KMS-11 (cell line): ENCODE results near the gene DUSP11.

ENCODE experiments used
- H2AFZ ChIP-seq: fragments of 200-600 bp; sonication (generic); 2 replicates; pipeline ENCODE4 v1.6.1; 2016; ENCODE audit warnings: antibody characterized with exemption, mixed run types, low read depth
- H3K27ac ChIP-seq: fragments of 200-600 bp; sonication (generic); 2 replicates; pipeline ENCODE4 v1.6.1; 2016; ENCODE audit warnings: mild to moderate bottlenecking, mixed run types
- H3K27me3 ChIP-seq: fragments of 200-600 bp; sonication (generic); 2 replicates; pipeline ENCODE4 v1.6.1; 2017; ENCODE audit warnings: mild to moderate bottlenecking, low read depth, mixed run types, moderate library complexity; ENCODE audit not compliant: insufficient read depth
- H3K36me3 ChIP-seq: fragments of 200-600 bp; sonication (generic); 2 replicates; pipeline ENCODE4 v1.6.1; 2017; ENCODE audit warnings: mild to moderate bottlenecking, mixed run types; ENCODE audit not compliant: insufficient read depth
- H3K4me1 ChIP-seq: fragments of 200-600 bp; sonication (generic); 2 replicates; pipeline ENCODE4 v1.6.1; 2016; ENCODE audit warnings: mild to moderate bottlenecking, low read depth, mixed run types; ENCODE audit not compliant: poor library complexity, severe bottlenecking
- H3K4me2 ChIP-seq: fragments of 200-600 bp; sonication (generic); 2 replicates; pipeline ENCODE4 v1.7.0; 2016; ENCODE audit warnings: mild to moderate bottlenecking, mixed run types
- H3K4me3 ChIP-seq: fragments of 200-600 bp; sonication (generic); IDR thresholded peaks from 2 replicates; pipeline ENCODE4 v1.6.1; 2017; ENCODE audit warnings: low read depth, low read length, mixed read lengths; ENCODE audit not compliant: insufficient read depth
- H3K79me2 ChIP-seq: fragments of 200-600 bp; sonication (generic); 2 replicates; pipeline ENCODE4 v1.6.1; 2016; ENCODE audit warnings: low read depth, mixed run types; ENCODE audit not compliant: insufficient read depth
- H3K9ac ChIP-seq: fragments of 200-600 bp; sonication (generic); 2 replicates; pipeline ENCODE4 v1.6.1; 2016; ENCODE audit warnings: mild to moderate bottlenecking, mixed run types
- H4K20me1 ChIP-seq: fragments of 200-600 bp; sonication (generic); 2 replicates; pipeline ENCODE4 v1.6.1; 2016; ENCODE audit warnings: mild to moderate bottlenecking, mixed run types; ENCODE audit not compliant: insufficient read depth
- CTCF ChIP-seq: fragments of 200-600 bp; sonication (generic); conservative IDR thresholded peaks from 2 replicates; pipeline ENCODE4 v1.6.1; 2017; ENCODE audit warnings: low read depth, mild to moderate bottlenecking, antibody characterized with exemption, low read length, moderate library complexity, mixed read lengths

The DUSP11 gene

GRCh38 chr2:73746015-73746876 lies 33.7 kb downstream of the DUSP11 start:
- H3K79me2 ChIP-seq = no peaks in the 10 kb centered on the region
- no peak overlapping the region for H3K4me2 ChIP-seq
- no peak for TF ChIP-seq CTCF
- no peak overlapping the region for H3K4me3 ChIP-seq
- no peak overlapping the region for H3K27ac ChIP-seq
- H3K27me3 ChIP-seq = no peaks in the 10 kb centered on the region
- H3K9ac ChIP-seq = no peak overlapping the region
- no peak overlapping the region for H2AFZ ChIP-seq
- no peaks in the 10 kb centered on the region for H4K20me1 ChIP-seq
- H3K4me1 ChIP-seq = no peaks in the 10 kb centered on the region
- H3K36me3 ChIP-seq = no peaks in the 10 kb centered on the region

GRCh38 chr2:73740767-73741166 lies 39.1 kb downstream of the DUSP11 start:
- Histone ChIP-seq H3K27me3 (no peaks in the 10 kb centered on the region), H3K9ac (no peak overlapping the region), H3K36me3 (no peaks in the 10 kb centered on the region), H2AFZ (no peak overlapping the region), H3K79me2 (peaks cover 10% of the 10 kb centered on the region; the same call in 1 of the 2 replicates), H4K20me1 (no peaks in the 10 kb centered on the region), H3K4me2 (no peak overlapping the region), H3K4me1 (peaks cover 5% of the 10 kb centered on the region), H3K4me3 (no peak overlapping the region), H3K27ac (no peak overlapping the region)
- TF ChIP-seq CTCF = no peak

GRCh38 chr2:73739101-73739500 lies 40.8 kb downstream of the DUSP11 start:
- Histone ChIP-seq H3K9ac (no peak overlapping the region), H3K4me3 (no peak overlapping the region), H3K4me2 (no peak overlapping the region), H3K36me3 (no peaks in the 10 kb centered on the region; the same call in 1 of the 2 replicates), H3K27ac (no peak overlapping the region), H3K4me1 (peaks cover 10% of the 10 kb centered on the region), H3K79me2 (peaks cover 21% of the 10 kb centered on the region; the same call in 1 of the 2 replicates), H4K20me1 (no peaks in the 10 kb centered on the region), H2AFZ (no peak overlapping the region), H3K27me3 (no peaks in the 10 kb centered on the region)
- no peak for TF ChIP-seq CTCF

GRCh38 chr2:73736855-73737779 lies 42.8 kb downstream of the DUSP11 start, which contains the start of gene TPRKB:
TSS of gene TPRKB (minus strand) at chr2:73737345. CDS start at chr2:73734569, 2,776 bp downstream.
- no peaks in the 10 kb centered on the region for H4K20me1 ChIP-seq
- H3K4me3 ChIP-seq = peak within 1 kb of the TSS; percentile 74
- H3K9ac ChIP-seq = peak within 1 kb of the TSS; percentile 61; the same call in 1 of the 2 replicates
- peaks cover 10% of the 10 kb centered on the region for H3K4me1 ChIP-seq
- no peaks in the 10 kb centered on the region for H3K27me3 ChIP-seq
- H3K4me2 ChIP-seq = peak within 1 kb of the TSS; percentile 82
- H3K36me3 ChIP-seq = no peaks in the 10 kb centered on the region; the same call in 1 of the 2 replicates
- H3K27ac ChIP-seq = peak within 1 kb of the TSS; percentile 47
- TF ChIP-seq CTCF = no peak
- H3K79me2 ChIP-seq = peaks cover 21% of the 10 kb centered on the region; the same call in 1 of the 2 replicates
- peak within 1 kb of the TSS; percentile 95 for H2AFZ ChIP-seq
